Measurements from ENCODE around the gene ANAPC1. TPM values are rescaled to one million over a fixed set of nuclear protein-coding genes. Genes with fewer than 3 reads are reported as not detected.
"Not testable (repeated sequence)": the region's sequence is repeated elsewhere in the genome, so short reads cannot be mapped to it uniquely, and the experiment has no call there.

The ANAPC1 gene
- total RNA-seq, 1 experiment from 2014 or later: 94.4 TPM

DNA sequence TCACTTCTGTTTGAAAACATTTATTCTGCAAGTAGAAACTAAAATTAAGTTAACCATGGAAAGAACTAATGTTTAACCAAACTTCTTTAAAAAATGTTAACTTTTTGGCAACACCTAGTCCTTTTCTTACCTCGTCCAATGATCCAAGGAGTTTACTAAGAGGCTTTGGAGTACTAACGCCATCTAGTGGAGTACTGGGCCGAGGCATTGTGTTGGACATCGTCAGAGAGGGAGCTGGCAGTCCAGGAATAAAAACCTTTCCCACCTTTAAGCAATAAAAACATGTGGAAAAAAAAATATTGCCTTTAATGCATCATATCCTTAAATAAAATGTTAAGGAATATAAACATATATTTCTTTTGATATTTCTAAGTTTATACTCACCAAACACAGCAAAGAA is 33.3 kb downstream of the ANAPC1 start:
- DNase-seq; H3K9me3 ChIP-seq (ENCODE audit: low read length); BruUV-seq (replicated peaks); H3K4me1 ChIP-seq (ENCODE audit: insufficient read depth, low read length); H3K9me2 ChIP-seq (replicated peaks; ENCODE audit: low read length); H3K9ac ChIP-seq (ENCODE audit: low read length); H2AFZ ChIP-seq (ENCODE audit: low read length); CTCF ChIA-PET; H3K27me3 ChIP-seq (ENCODE audit: low read length); H3K4me3 ChIP-seq (ENCODE audit: low read length); H3K4me2 ChIP-seq (ENCODE audit: low read length); H3K27ac ChIP-seq (ENCODE audit: low read length); H4K20me1 ChIP-seq (ENCODE audit: low read length); H3F3A ChIP-seq (ENCODE audit: low read length, unreplicated experiment); H3K36me3 ChIP-seq (ENCODE audit: low read depth, low read length); POLR2A ChIA-PET (ENCODE audit: unreplicated experiment); H3K79me2 ChIP-seq (ENCODE audit: low read length); intact Hi-C loops (cut with micrococcal nuclease): not testable (repeated sequence)
- peak; percentile 80 for ATAC-seq
- TF ChIP-seq, protein P1, sequence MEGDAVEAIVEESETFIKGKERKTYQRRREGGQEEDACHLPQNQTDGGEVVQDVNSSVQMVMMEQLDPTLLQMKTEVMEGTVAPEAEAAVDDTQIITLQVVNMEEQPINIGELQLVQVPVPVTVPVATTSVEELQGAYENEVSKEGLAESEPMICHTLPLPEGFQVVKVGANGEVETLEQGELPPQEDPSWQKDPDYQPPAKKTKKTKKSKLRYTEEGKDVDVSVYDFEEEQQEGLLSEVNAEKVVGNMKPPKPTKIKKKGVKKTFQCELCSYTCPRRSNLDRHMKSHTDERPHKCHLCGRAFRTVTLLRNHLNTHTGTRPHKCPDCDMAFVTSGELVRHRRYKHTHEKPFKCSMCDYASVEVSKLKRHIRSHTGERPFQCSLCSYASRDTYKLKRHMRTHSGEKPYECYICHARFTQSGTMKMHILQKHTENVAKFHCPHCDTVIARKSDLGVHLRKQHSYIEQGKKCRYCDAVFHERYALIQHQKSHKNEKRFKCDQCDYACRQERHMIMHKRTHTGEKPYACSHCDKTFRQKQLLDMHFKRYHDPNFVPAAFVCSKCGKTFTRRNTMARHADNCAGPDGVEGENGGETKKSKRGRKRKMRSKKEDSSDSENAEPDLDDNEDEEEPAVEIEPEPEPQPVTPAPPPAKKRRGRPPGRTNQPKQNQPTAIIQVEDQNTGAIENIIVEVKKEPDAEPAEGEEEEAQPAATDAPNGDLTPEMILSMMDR (conservative IDR thresholded peaks at IDR 0.05; ENCODE audit: low read depth, low read length): peak; percentile 30; the same call in 1 of the 2 replicates

DNA sequence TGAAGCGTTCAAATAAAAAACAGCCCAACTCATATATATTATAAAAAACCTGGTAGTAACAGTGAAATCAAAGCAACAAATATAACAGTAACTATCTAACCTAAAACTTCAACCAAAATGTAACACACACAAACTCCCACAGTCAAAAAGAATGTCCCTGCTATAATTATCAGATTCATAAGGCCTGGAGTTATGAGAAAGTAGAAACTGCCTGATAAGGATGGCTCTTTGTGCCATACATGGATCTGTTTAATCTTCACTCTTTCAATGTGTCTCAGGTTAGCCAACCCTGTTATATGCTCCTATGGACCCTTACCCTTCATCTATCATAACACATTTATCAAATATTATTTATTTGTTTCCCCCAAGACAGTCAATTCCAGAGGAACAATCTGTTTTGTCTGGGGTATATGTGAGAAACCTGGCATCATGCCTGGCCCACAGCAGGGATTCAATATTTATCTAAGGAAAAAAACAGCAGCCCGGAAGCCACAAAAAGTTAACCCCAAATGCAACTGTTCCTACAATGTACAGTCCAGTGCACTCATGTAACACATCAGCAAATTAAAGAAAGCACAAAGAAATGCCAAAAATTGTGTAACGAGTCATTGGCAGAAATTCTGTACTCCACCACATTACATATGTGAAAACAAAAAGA is 44.2 kb downstream of the ANAPC1 start:
- H3K4me2 ChIP-seq (ENCODE audit: low read length); intact Hi-C loops (cut with micrococcal nuclease); H3K9ac ChIP-seq (ENCODE audit: low read length); H3K9me3 ChIP-seq (ENCODE audit: low read length); H3K79me2 ChIP-seq (ENCODE audit: low read length); H3K27me3 ChIP-seq (ENCODE audit: low read length); BruUV-seq (replicated peaks); H3K4me1 ChIP-seq (ENCODE audit: insufficient read depth, low read length); ATAC-seq; H4K20me1 ChIP-seq (ENCODE audit: low read length); H3K27ac ChIP-seq (ENCODE audit: low read length); CTCF ChIA-PET; H3K9me2 ChIP-seq (replicated peaks; ENCODE audit: low read length); DNase-seq; H2AFZ ChIP-seq (ENCODE audit: low read length); H3F3A ChIP-seq (ENCODE audit: low read length, unreplicated experiment); H3K4me3 ChIP-seq (ENCODE audit: low read length); POLR2A ChIA-PET (ENCODE audit: unreplicated experiment); H3K36me3 ChIP-seq (ENCODE audit: low read depth, low read length): not testable (repeated sequence)

DNA sequence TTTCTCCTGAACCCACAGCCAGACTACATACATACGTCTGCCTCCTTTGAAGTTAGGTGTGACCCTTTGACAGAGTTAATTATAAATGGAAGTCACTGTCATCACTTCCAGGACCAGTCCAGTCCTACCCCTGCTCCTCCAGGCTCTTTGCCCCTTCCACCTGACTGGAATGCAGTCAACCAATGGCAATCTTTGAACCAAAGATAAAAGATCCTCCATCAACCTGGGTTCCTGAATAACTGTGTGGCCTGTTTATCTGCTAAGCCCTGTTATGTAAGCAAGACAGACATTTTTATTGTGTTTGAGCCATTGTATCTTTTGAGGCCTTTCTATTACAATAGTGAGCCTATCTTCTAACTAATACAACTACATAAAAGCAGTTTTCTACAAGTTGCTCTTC is 45.0 kb downstream of the ANAPC1 start:
- H3F3A ChIP-seq (ENCODE audit: low read length, unreplicated experiment); H4K20me1 ChIP-seq (ENCODE audit: low read length); H3K9me3 ChIP-seq (ENCODE audit: low read length); ATAC-seq; H3K4me3 ChIP-seq (ENCODE audit: low read length); H2AFZ ChIP-seq (ENCODE audit: low read length); DNase-seq; H3K79me2 ChIP-seq (ENCODE audit: low read length); intact Hi-C loops (cut with micrococcal nuclease); H3K9ac ChIP-seq (ENCODE audit: low read length); POLR2A ChIA-PET (ENCODE audit: unreplicated experiment); BruUV-seq (replicated peaks); CTCF ChIA-PET; H3K27me3 ChIP-seq (ENCODE audit: low read length); H3K4me1 ChIP-seq (ENCODE audit: insufficient read depth, low read length); H3K9me2 ChIP-seq (replicated peaks; ENCODE audit: low read length); H3K4me2 ChIP-seq (ENCODE audit: low read length); H3K36me3 ChIP-seq (ENCODE audit: low read depth, low read length); H3K27ac ChIP-seq (ENCODE audit: low read length): not testable (repeated sequence)

DNA sequence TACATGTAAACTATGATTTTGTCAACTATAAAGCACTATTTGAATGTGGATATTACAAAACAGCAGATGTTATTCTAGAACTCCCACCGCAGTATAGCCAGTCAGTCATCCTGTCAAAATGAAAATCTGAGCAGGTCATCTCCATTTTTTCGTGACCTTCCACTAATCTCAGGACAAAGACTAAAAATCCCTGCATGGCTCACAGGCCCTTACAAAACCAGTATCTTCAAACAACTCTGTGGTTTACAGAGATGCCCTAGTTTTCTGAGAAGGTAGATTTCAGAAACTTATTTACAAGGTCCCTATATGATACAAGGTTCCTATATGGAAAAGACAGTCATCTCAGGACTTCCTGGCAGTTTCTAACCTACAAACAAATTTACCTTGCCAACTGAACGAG is 49.8 kb downstream of the ANAPC1 start:
- POLR2A ChIA-PET (ENCODE audit: unreplicated experiment); H3K4me3 ChIP-seq (ENCODE audit: low read length); H3K27ac ChIP-seq (ENCODE audit: low read length); H3K27me3 ChIP-seq (ENCODE audit: low read length); ATAC-seq; H4K20me1 ChIP-seq (ENCODE audit: low read length); H3F3A ChIP-seq (ENCODE audit: low read length, unreplicated experiment); H3K4me1 ChIP-seq (ENCODE audit: insufficient read depth, low read length); H3K9me2 ChIP-seq (replicated peaks; ENCODE audit: low read length); H3K9me3 ChIP-seq (ENCODE audit: low read length); H2AFZ ChIP-seq (ENCODE audit: low read length); H3K79me2 ChIP-seq (ENCODE audit: low read length); H3K4me2 ChIP-seq (ENCODE audit: low read length); intact Hi-C loops (cut with micrococcal nuclease); H3K9ac ChIP-seq (ENCODE audit: low read length); BruUV-seq (replicated peaks); H3K36me3 ChIP-seq (ENCODE audit: low read depth, low read length); CTCF ChIA-PET; DNase-seq: not testable (repeated sequence)

DNA sequence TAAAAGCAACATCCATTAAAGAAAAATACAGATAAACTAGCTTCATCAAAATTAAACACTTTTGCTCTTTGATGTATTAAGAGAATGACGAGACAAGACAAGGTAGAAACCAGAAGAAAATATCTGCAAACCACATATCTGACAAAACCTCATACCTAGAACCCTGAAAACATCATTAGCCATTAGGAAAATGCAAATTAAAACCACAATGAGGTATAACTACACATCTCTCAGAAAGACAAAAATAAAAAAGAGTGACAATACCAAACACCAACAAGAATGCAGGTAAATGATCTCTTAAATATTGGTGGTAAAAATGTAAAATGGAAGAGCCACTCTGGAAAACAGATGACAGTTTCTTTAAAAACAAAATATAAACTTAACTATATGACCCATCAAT is 53.5 kb downstream of the ANAPC1 start:
- intact Hi-C loops (cut with micrococcal nuclease); BruUV-seq (replicated peaks); H2AFZ ChIP-seq (ENCODE audit: low read length); H3K4me3 ChIP-seq (ENCODE audit: low read length); H3K9me2 ChIP-seq (replicated peaks; ENCODE audit: low read length); H3K27ac ChIP-seq (ENCODE audit: low read length); H3F3A ChIP-seq (ENCODE audit: low read length, unreplicated experiment); H3K79me2 ChIP-seq (ENCODE audit: low read length); POLR2A ChIA-PET (ENCODE audit: unreplicated experiment); H3K9me3 ChIP-seq (ENCODE audit: low read length); H3K9ac ChIP-seq (ENCODE audit: low read length); H4K20me1 ChIP-seq (ENCODE audit: low read length); H3K4me1 ChIP-seq (ENCODE audit: insufficient read depth, low read length); ATAC-seq; H3K36me3 ChIP-seq (ENCODE audit: low read depth, low read length); DNase-seq; H3K27me3 ChIP-seq (ENCODE audit: low read length); CTCF ChIA-PET; H3K4me2 ChIP-seq (ENCODE audit: low read length): not testable (repeated sequence)

DNA sequence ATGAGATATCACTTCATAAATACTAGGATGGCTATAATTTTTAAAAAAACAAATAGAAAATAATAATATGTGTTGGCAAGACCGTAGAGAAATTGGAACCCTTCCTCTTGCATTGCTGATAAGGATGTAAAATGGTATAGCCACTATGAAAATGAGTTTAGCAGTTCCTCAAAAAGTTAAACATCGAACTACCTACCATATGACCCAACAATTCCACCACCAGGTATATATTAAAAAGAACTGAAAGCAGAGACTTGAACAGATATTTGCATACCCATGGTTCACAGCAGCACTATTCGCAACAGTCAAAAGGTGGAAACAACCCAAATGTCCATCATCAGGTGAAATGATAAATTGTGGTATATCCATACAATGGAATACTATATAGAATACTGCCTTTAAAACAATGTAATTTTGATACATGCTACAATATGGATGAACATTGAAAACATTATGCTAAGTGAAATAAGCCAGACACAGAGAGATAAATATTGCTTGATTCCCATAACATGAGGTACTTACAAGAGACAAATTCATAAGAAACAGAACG is 55.7 kb downstream of the ANAPC1 start:
- H3K4me3 ChIP-seq (ENCODE audit: low read length); POLR2A ChIA-PET (ENCODE audit: unreplicated experiment); H2AFZ ChIP-seq (ENCODE audit: low read length); H3K4me2 ChIP-seq (ENCODE audit: low read length); intact Hi-C loops (cut with micrococcal nuclease); H3K9me2 ChIP-seq (replicated peaks; ENCODE audit: low read length); H3K79me2 ChIP-seq (ENCODE audit: low read length); H3K9me3 ChIP-seq (ENCODE audit: low read length); H3K4me1 ChIP-seq (ENCODE audit: insufficient read depth, low read length); H3K9ac ChIP-seq (ENCODE audit: low read length); H4K20me1 ChIP-seq (ENCODE audit: low read length); H3K36me3 ChIP-seq (ENCODE audit: low read depth, low read length); DNase-seq; BruUV-seq (replicated peaks); CTCF ChIA-PET; H3K27me3 ChIP-seq (ENCODE audit: low read length); H3F3A ChIP-seq (ENCODE audit: low read length, unreplicated experiment); H3K27ac ChIP-seq (ENCODE audit: low read length); ATAC-seq: not testable (repeated sequence)
